ENCODE measurements around the gene HOXB3. TPM values are rescaled to one million over a fixed set of nuclear protein-coding genes. Genes with fewer than 3 reads are reported as not detected.

The HOXB3 gene
- total and polyA plus RNA-seq, 2 of the 13 experiments (the other 11 are each of a cell fraction or from before 2014, with no cell fraction given): not detected

DNA sequence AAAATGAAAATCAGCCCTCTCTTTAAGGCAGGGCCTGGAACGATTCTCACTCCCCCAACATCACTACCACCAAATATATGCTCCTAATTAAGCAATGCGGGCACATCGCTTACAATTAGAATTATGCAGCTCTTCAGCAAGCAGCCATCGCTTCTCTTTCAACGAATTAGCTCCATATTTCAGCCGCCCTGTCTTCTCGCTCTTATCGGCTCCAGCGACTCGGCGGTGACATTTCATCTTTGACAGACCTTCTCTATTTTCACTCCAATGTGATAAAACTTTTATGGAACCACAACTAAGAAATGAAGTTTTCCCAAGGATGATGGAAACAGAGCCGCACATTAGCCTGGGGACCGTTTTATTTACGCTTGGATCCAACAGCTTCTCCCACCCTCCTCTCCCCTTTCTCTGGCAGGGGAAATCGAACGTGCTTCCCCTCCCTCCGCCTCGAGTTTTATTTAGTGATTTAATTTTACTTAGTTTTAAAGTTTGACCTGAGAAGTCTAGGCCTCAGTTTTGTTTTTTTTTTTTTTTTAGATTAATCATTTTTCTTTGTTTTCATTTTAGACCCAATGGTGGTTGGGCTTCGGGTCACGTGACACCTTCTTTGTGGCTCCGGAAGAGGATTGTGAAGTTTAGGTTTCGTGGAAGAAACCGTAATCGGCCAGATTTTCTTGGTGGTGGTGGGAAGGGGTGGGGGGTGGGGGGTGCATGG is 42.1 kb downstream of the HOXB3 start:
- no peak overlapping the region for H3K9ac ChIP-seq (ENCODE audit: insufficient read depth, low read depth, low read length)
- 34% methylated on average over 24 of the region's 24 CpGs for WGBS (ENCODE audit: low lambda C conversion rate)

DNA sequence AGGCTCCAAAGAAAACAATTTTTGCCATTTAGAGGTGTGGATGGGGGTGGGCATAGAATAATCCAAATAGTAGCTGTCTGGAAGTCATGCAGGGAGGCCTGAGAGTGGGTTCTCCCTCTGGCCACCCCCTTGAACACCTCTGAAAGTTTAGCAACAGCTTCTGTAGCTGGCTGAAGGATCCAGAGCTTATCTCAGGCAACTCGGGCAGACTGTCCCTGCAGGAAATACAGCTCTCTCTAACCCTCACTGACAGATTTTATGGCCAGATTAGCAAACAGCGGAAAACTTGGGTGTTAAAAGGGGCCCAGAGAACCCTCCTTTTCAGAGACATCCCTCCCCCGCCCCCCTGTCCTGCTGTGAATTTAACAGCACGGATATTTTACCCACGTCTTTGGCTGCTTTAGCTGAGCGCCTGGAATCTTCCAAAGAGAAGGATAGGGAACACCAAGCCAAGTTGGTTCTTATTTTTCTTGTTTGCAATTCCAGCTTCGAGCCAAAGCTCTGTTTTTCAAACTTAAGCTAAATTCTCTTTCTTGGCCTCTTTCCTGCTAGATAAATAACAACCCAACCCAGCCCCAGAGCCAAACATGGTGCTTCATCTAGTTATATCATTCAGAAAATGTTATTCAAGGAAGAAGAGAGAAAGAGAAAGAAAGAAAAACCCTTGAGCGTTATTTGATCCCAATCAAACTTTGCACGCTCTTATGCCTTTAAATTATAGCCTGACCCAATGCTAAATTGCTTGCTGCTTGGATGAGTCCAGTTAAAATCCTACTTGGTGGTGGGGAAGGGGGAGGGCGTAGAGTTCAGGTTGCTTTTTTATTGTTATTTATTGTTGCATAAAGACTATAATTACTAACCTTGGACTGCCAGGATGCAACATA is 42.9 kb downstream of the HOXB3 start:
- FAIRE-seq (no peak), DNase-seq (ENCODE audit: low spot score) (no peak), ATAC-seq (no peak)
- no peak overlapping the region for H3K4me3 ChIP-seq (replicated peaks in 1 of 3; ENCODE audit: insufficient read depth in 1 of 3, low read depth in 2 of 3, low read length in 3 of 3)
- H3K27me3 ChIP-seq (ENCODE audit: control insufficient read depth in 1 of 2, insufficient read depth in 2 of 2, low read length in 2 of 2): peaks cover 17 to 95% of the 10 kb centered on the region in 2 experiments
- intact Hi-C loops (cut with micrococcal nuclease; ENCODE audit: unreplicated experiment): no loop called here
- H3K27ac ChIP-seq (ENCODE audit: extremely low read length, insufficient read depth, low read length): no peak overlapping the region
- ChIA-PET POLR2A (no interaction called here), CTCF (ENCODE audit: low intra/inter-chr PET ratio, low total read pairs) (no interaction called here)
- H3K79me2 ChIP-seq (ENCODE audit: insufficient read depth, low read length): no peaks in the 10 kb centered on the region
- no peaks in the 10 kb centered on the region for H3K36me3 ChIP-seq (replicated peaks in 1 of 2; ENCODE audit: control insufficient read depth in 1 of 2, insufficient read depth in 2 of 2, low read length in 2 of 2)
- no peaks in the 10 kb centered on the region; the same call in 1 of the 2 replicates for H4K20me1 ChIP-seq (ENCODE audit: insufficient read depth, low read length)
- H3K4me2 ChIP-seq (ENCODE audit: low read depth, low read length): no peak overlapping the region
- no TSS peak for BruUV-seq (replicated peaks)
- H2AFZ ChIP-seq (ENCODE audit: low read length): no peak overlapping the region
- 17% methylated on average over 10 of the region's 10 CpGs for WGBS (ENCODE audit: low lambda C conversion rate)
- H3K9ac ChIP-seq (ENCODE audit: insufficient read depth, low read depth, low read length): no peak overlapping the region
- in situ Hi-C loops (cut with HindIII; ENCODE audit: extremely low pct_ligation_motif_present, low pct_unique_long_range_greater_than_20kb): no loop called here
- H3K9me3 ChIP-seq (ENCODE audit: low read length): no peaks in the 10 kb centered on the region
- no peaks in the 10 kb centered on the region for H3K4me1 ChIP-seq (ENCODE audit: insufficient read depth, low read length)
- TF ChIP-seq NKX3-1 (CRISPR knock-in tag; IDR thresholded peaks at IDR 0.05) (no peak), ZKSCAN8 (CRISPR knock-in tag; IDR thresholded peaks at IDR 0.05; ENCODE audit: borderline replicate concordance) (no peak), KLF12 (CRISPR knock-in tag; IDR thresholded peaks at IDR 0.05; ENCODE audit: borderline replicate concordance) (no peak), ZNF234 (CRISPR knock-in tag; conservative IDR thresholded peaks at IDR 0.05) (no peak), ZNF496 (CRISPR knock-in tag; IDR thresholded peaks at IDR 0.05; ENCODE audit: insufficient replicate concordance) (no peak)
- TF ChIP-seq, protein P1, sequence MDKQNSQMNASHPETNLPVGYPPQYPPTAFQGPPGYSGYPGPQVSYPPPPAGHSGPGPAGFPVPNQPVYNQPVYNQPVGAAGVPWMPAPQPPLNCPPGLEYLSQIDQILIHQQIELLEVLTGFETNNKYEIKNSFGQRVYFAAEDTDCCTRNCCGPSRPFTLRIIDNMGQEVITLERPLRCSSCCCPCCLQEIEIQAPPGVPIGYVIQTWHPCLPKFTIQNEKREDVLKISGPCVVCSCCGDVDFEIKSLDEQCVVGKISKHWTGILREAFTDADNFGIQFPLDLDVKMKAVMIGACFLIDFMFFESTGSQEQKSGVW (CRISPR knock-in tag; IDR thresholded peaks at IDR 0.05; ENCODE audit: borderline replicate concordance): no peak
- TF ChIP-seq, protein P2, sequence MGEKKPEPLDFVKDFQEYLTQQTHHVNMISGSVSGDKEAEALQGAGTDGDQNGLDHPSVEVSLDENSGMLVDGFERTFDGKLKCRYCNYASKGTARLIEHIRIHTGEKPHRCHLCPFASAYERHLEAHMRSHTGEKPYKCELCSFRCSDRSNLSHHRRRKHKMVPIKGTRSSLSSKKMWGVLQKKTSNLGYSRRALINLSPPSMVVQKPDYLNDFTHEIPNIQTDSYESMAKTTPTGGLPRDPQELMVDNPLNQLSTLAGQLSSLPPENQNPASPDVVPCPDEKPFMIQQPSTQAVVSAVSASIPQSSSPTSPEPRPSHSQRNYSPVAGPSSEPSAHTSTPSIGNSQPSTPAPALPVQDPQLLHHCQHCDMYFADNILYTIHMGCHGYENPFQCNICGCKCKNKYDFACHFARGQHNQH (CRISPR knock-in tag; IDR thresholded peaks at IDR 0.05): no peak
- TF ChIP-seq, protein P3, sequence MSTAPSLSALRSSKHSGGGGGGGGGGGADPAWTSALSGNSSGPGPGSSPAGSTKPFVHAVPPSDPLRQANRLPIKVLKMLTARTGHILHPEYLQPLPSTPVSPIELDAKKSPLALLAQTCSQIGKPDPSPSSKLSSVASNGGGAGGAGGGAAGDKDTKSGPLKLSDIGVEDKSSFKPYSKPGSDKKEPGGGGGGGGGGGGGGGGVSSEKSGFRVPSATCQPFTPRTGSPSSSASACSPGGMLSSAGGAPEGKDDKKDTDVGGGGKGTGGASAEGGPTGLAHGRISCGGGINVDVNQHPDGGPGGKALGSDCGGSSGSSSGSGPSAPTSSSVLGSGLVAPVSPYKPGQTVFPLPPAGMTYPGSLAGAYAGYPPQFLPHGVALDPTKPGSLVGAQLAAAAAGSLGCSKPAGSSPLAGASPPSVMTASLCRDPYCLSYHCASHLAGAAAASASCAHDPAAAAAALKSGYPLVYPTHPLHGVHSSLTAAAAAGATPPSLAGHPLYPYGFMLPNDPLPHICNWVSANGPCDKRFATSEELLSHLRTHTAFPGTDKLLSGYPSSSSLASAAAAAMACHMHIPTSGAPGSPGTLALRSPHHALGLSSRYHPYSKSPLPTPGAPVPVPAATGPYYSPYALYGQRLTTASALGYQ (CRISPR knock-in tag; IDR thresholded peaks at IDR 0.05): no peak

More for the DNA sequence above, 42.1 kb downstream of the HOXB3 start:
- TF ChIP-seq NFATC3 (CRISPR knock-in tag; IDR thresholded peaks at IDR 0.05): no peak
- TF ChIP-seq CBX2 (IDR thresholded peaks at IDR 0.05; ENCODE audit: low read depth, low read length): peak; percentile 72; the same call in 1 of the 2 replicates
- TF ChIP-seq CBX2 (CRISPR knock-in tag; IDR thresholded peaks at IDR 0.05; ENCODE audit: low read depth): no peak
- peak; percentile 91 for TF ChIP-seq RAD51 (IDR thresholded peaks at IDR 0.05; ENCODE audit: borderline replicate concordance)
- no peak for TF ChIP-seq YY1 (IDR thresholded peaks at IDR 0.05; ENCODE audit: insufficient read depth, insufficient replicate concordance, low read depth, low read length)
- TF ChIP-seq ZNF678 (CRISPR knock-in tag; IDR thresholded peaks at IDR 0.05): no peak
- no peak for TF ChIP-seq KAT2B (IDR thresholded peaks at IDR 0.05; ENCODE audit: borderline replicate concordance, low read depth, low read length)
- TF ChIP-seq, protein P4, sequence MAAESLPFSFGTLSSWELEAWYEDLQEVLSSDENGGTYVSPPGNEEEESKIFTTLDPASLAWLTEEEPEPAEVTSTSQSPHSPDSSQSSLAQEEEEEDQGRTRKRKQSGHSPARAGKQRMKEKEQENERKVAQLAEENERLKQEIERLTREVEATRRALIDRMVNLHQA (CRISPR knock-in tag; IDR thresholded peaks at IDR 0.05): no peak
- Histone ChIP-seq H3K27ac (ENCODE audit: extremely low read length, insufficient read depth, low read length) (no peak overlapping the region), H3K9me3 (ENCODE audit: low read length) (no peaks in the 10 kb centered on the region), H3K36me3 (replicated peaks in 1 of 2; ENCODE audit: control insufficient read depth in 1 of 2, insufficient read depth in 2 of 2, low read length in 2 of 2) (no peaks in the 10 kb centered on the region), H3K79me2 (ENCODE audit: insufficient read depth, low read length) (no peaks in the 10 kb centered on the region), H3K4me2 (ENCODE audit: low read depth, low read length) (no peak overlapping the region), H4K20me1 (ENCODE audit: insufficient read depth, low read length) (no peaks in the 10 kb centered on the region; the same call in 1 of the 2 replicates), H3K4me1 (ENCODE audit: insufficient read depth, low read length) (no peaks in the 10 kb centered on the region), H3K4me3 (replicated peaks in 1 of 3; ENCODE audit: insufficient read depth in 1 of 3, low read depth in 2 of 3, low read length in 3 of 3) (no peak overlapping the region), H3K27me3 (ENCODE audit: control insufficient read depth in 1 of 2, insufficient read depth in 2 of 2, low read length in 2 of 2) (peaks cover 16 to 94% of the 10 kb centered on the region in 2 experiments), H2AFZ (ENCODE audit: low read length) (no peak overlapping the region)
- POLR2A ChIA-PET: no interaction called here
- CTCF ChIA-PET (ENCODE audit: low intra/inter-chr PET ratio, low total read pairs): no interaction called here
- no peak for FAIRE-seq
- no peak for ATAC-seq
- no peak for DNase-seq (ENCODE audit: low spot score)
- intact Hi-C loops (cut with micrococcal nuclease; ENCODE audit: unreplicated experiment): no loop called here
- in situ Hi-C loops (cut with HindIII; ENCODE audit: extremely low pct_ligation_motif_present, low pct_unique_long_range_greater_than_20kb): no loop called here
- BruUV-seq (replicated peaks): no TSS peak
